Measurements from ENCODE around the gene CREB5. TPM values are rescaled to one million over a fixed set of nuclear protein-coding genes. Genes with fewer than 3 reads are reported as not detected.

The CREB5 gene
- total RNA-seq, 4 donors from 2014 or later: 11.9 to 25.3 (median 14.4) TPM

- no peak for TF ChIP-seq CTCF (IDR thresholded peaks at IDR 0.05; ENCODE audit: low read depth)
These were observed 120.9 kb downstream of the CREB5 start for GRCh38 chr7:28533267-28533666.

DNA sequence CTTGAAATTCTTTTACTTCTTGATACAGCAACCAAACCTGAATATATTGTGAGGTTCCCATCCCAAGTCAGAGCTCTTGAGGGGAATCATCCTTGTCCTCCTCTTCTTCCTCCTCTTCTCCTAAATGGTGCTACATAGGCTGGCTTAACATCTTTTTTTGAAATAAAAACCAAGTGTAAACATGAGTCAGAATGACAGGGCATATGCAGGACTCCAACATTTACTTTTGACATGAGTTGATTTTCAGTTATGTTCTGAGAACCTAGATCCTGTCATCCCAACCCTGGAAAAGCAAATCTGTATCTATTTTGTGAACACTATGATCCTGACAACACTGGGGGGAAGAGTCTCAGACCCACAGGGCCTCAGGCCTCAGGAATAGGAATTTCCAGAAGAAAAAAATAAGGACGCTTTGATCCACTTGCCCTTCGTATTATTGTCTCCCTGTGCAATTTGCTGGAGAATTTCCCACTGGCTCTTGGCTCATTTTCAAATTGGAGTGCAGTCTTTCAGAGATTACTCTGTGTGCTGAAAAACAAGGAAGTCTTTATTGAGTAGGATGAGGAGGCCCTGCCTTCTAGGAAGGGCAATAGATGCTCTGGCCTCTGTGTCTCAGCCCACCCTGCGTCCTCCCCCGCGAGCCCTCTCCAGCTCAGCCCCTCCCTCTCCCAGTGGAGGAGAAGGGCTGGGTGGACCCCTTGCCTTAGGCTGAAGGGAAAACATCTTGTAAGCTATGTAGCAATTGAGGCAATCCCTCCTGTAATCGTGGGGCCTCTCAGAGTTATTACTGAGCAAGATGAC lies 121.6 kb downstream of the CREB5 start:
- no peak for TF ChIP-seq CTCF (IDR thresholded peaks at IDR 0.05; ENCODE audit: low read depth)

DNA sequence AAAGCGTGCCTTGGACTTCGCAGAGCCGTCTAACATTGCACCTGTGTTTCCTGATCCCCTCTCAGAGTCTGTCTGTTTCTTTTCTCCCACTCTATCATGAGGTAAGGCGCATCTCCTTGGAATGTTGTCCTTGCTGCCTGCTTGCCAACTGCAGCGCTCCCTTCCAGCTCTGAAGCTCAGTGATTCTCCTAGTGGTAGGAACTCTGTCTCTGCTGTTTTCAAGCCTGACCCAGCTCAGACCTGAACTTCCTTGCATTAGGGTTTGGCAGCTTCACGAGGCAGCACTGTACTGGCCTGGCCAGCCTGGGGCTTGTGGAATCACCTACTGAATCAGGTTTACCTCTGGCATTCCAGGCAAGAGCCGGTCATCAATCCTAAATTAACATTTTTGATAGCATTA lies 123.9 kb downstream of the CREB5 start:
- no peak for TF ChIP-seq CTCF (IDR thresholded peaks at IDR 0.05; ENCODE audit: low read depth)

- no peak for TF ChIP-seq CTCF (IDR thresholded peaks at IDR 0.05; ENCODE audit: low read depth)
These were observed 127.1 kb downstream of the CREB5 start for GRCh38 chr7:28539289-28539981.

DNA sequence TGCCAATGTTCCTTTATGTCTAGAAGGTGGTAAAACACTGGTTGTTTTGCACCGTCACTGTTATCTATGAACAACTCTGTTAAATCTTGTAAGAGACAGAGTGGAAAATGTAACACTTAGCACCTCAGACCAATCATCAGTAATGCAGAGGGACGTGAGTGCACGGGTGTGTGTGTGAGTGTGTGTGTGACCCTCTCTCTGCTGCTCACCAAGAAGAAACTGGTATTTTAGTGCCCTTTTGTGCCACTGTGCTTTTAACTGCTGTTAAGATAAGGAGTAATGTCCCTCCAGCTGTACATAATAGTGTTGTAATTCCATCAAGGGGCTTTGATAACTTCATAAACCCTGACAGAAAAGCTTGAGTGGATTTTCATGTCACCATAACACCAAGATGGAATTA lies 130.1 kb downstream of the CREB5 start:
- TF ChIP-seq CTCF (IDR thresholded peaks at IDR 0.05; ENCODE audit: low read depth): no peak

DNA sequence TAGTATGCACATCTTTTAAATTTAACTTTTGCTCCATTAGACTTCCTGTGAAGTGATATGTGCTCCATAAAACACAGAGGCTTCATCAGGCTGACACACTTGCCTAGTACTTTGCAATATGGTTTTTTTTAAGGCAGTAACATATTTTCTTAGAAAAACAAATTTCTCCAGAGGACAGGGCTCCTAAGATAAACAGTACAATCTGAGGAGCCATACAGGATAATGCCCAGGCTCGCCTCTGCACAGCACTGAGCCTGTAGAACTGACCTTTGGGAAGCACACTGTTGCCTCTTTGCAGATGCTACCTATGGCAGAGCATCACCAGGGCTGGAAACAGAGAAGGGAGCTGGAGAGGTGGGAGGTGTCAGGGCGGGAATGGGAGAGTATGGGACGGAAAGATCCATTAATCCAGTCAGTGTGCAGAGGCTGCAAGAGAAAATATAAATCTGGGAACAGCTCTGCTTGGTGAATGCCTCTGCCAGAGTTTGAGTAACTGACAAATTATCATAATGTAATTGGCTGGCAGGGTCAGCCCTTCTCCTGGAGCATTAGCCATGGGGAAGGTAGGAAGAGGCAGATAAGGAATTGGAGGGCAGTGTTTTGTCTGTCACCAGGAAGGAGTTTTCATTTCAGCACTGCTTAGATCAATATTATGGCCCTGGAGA lies 132.3 kb downstream of the CREB5 start:
- no peak for TF ChIP-seq CTCF (IDR thresholded peaks at IDR 0.05; ENCODE audit: low read depth)

- TF ChIP-seq CTCF (IDR thresholded peaks at IDR 0.05; ENCODE audit: low read depth): no peak
These were observed 133.7 kb downstream of the CREB5 start for GRCh38 chr7:28546067-28546466.

Measured in subcutaneous adipose tissue (tissue), 4 donors.